Karpas-422 (cell line): ENCODE results near the gene CDKAL1. TPM values are rescaled to one million over a fixed set of nuclear protein-coding genes. Genes with fewer than 3 reads are reported as not detected.

ENCODE experiments used
- DNase-seq: peaks from one replicate; pipeline ENCODE4 v3.0.0-alpha.2; 2015
- H2AFZ ChIP-seq: fragments of 200-600 bp; sonication (generic); 2 replicates; pipeline ENCODE4 v1.6.1; 2014; ENCODE audit warnings: antibody characterized with exemption, low read length, mixed read lengths
- H3K27ac ChIP-seq: fragments of 200-600 bp; sonication (generic); 2 replicates; pipeline ENCODE4 v1.5.1; 2014; ENCODE audit warnings: mild to moderate bottlenecking, low read length, moderate library complexity
- H3K27me3 ChIP-seq: fragments of 200-600 bp; sonication (generic); 2 replicates; pipeline ENCODE4 v1.6.1; 2014; ENCODE audit warnings: low read length, mixed read lengths
- H3K36me3 ChIP-seq: fragments of 200-600 bp; sonication (generic); 2 replicates; pipeline ENCODE4 v1.6.1; 2014; ENCODE audit warnings: low read length, mixed read lengths; ENCODE audit not compliant: insufficient read depth
- H3K4me1 ChIP-seq: fragments of 200-600 bp; sonication (generic); 2 replicates; pipeline ENCODE4 v1.6.1; 2014; ENCODE audit warnings: mild to moderate bottlenecking, low read length, mixed read lengths
- H3K4me2 ChIP-seq: fragments of 200-600 bp; sonication (generic); 2 replicates; pipeline ENCODE4 v1.6.1; 2014; ENCODE audit warnings: low read length, low read depth, mild to moderate bottlenecking; ENCODE audit not compliant: poor library complexity, severe bottlenecking
- H3K4me3 ChIP-seq: fragments of 200-600 bp; sonication (generic); 2 replicates; pipeline ENCODE4 v1.5.1; 2014; ENCODE audit warnings: mild to moderate bottlenecking, antibody characterized with exemption, low read length, mixed read lengths
- H3K79me2 ChIP-seq: fragments of 200-600 bp; sonication (generic); 2 replicates; pipeline ENCODE4 v1.6.1; 2014; ENCODE audit warnings: mild to moderate bottlenecking, low read length, mixed read lengths
- H3K9ac ChIP-seq: fragments of 200-600 bp; sonication (generic); 2 replicates; pipeline ENCODE4 v1.6.0; 2014; ENCODE audit warnings: low read length
- H3K9me2 ChIP-seq: fragments of 200-600 bp; sonication (generic), shearing (Covaris generic); replicated peaks from 2 replicates; pipeline ENCODE4 v1.6.0; 2014; ENCODE audit warnings: mild to moderate bottlenecking, low read length, moderate library complexity; ENCODE audit not compliant: insufficient read depth
- H3K9me3 ChIP-seq: fragments of 300-700, 200-600 bp; sonication (generic); 2 replicates; pipeline ENCODE4 v1.6.1; 2014; ENCODE audit warnings: low read length, mixed read lengths
- H4K20me1 ChIP-seq: fragments of 200-600 bp; sonication (generic); 2 replicates; pipeline ENCODE4 v1.6.1; 2014; ENCODE audit warnings: mild to moderate bottlenecking, antibody characterized with exemption, low read length, low read depth; ENCODE audit not compliant: insufficient read depth
- total RNA-seq: library from RNA; depleted of rRNA; stranded (reverse); fragments of >200 nt; shearing (Covaris generic); gene quantifications from 2 replicates; pipeline ENCODE4 v1.2.3, GENCODE V29; 2014; ENCODE audit warnings: low replicate concordance

Gene CDKAL1
- total RNA-seq, 1 experiment from 2014 or later: 23.7 TPM

DNA sequence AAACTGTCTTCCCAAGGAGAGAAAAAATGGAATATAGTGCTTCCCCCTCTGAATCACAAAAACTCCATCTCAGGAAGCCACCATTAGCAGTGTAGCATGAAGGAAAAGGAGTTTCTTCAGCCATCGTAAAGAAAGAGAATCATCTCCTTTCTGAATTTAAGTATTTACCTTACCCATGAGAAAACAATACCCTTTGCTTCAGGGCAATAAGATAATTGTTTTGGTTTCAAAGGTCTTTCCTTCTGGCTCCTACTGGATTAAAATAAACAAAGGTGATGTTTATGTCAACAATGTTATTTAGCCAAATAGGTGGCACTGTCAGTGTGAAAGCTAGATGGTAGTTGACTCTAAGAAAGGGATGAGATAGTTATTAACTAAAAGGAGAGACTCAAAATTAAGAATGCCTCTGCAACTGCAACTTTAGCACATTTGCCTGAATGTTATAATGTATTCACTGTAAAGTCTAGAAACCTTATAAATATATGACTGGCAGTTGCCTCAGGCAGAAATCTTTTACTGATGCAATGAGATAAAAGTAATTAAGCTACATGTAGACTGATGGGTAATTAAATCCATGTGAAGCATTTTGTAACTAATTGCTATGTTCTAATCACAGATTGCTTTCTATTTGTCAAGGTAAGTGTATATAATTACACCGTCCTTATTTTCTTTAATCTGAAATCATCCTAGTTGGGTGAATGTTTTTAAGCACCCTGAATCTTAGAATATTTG lies 399.0 kb downstream of the CDKAL1 start:
- Histone ChIP-seq H3K36me3 (no peaks in the 10 kb centered on the region), H4K20me1 (no peaks in the 10 kb centered on the region)

DNA sequence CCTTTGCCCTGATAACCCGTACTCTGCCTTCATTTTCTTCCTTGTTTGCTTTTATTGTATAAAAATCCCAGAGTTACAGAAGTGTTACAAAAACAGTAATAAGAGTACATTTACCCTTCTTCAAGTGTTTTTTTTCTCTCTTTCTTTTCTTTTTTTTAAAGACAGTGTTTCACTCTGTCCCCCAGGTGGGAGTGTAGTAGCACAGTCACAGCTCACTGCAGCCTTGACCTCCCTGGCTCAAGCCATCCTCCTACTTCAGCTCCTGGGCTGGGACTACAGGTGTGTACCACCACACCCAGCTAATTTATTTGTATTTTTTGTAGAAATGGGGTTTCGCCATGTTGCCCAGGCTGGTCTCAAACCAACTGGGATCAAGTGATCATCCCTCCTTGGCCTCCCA lies 402.7 kb downstream of the CDKAL1 start:
- Histone ChIP-seq H3K27ac (no peak overlapping the region), H4K20me1 (no peaks in the 10 kb centered on the region), H3K79me2 (no peaks in the 10 kb centered on the region), H3K9ac (no peak overlapping the region), H3K36me3 (no peaks in the 10 kb centered on the region), H3K4me2 (no peak overlapping the region), H2AFZ (no peak overlapping the region), H3K9me3 (no peaks in the 10 kb centered on the region), H3K4me3 (no peak overlapping the region), H3K27me3 (no peaks in the 10 kb centered on the region), H3K4me1 (0 out of 2 replicates have a peak, but pooled peaks cover 3% of the 10 kb centered on the region), H3K9me2 (no peaks in the 10 kb centered on the region)
- DNase-seq: no peak

More for the DNA sequence above, 399.0 kb downstream of the CDKAL1 start:
- H3K9me2 ChIP-seq: no peaks in the 10 kb centered on the region
- DNase-seq: no peak
- no peak overlapping the region for H3K4me3 ChIP-seq
- no peaks in the 10 kb centered on the region for H3K27me3 ChIP-seq
- no peak overlapping the region for H3K4me2 ChIP-seq
- no peaks in the 10 kb centered on the region for H3K79me2 ChIP-seq
- no peaks in the 10 kb centered on the region for H3K9me3 ChIP-seq
- no peak overlapping the region for H3K27ac ChIP-seq
- H3K9ac ChIP-seq: no peak overlapping the region
- H3K4me1 ChIP-seq: 0 out of 2 replicates have a peak, but pooled peaks cover 3% of the 10 kb centered on the region
- H2AFZ ChIP-seq: no peak overlapping the region

DNA sequence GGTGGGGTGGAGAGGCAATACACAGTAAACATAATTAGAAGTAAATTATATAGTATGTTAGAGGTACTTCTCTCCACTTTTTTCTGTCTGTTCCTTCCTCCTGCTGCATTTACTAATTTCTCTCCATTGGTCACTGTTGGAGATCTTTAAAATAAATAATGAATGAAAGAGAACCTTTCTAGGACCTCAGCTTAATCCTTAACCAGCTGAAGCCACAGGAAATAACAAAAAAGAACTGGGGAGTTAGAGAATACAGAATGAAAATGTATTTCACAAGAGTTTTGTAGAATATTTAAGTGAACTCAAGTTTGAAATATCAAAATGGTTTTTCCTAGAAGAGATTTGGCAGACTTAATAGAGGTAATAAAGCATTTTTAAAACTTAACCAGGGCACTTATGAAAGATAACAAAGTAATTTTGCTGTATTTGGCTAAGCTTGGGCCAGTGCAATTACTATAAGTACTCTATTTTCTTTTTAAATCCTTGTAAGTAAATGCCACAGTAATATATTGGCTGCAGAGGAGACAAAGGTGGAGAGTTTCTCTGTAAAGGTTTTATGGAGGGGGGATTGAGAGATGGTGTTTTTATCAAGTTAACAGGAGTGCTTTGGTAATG lies 405.0 kb downstream of the CDKAL1 start:
- DNase-seq: no peak
- Histone ChIP-seq H3K4me2 (no peak overlapping the region), H4K20me1 (no peaks in the 10 kb centered on the region), H3K9ac (no peak overlapping the region), H3K79me2 (no peaks in the 10 kb centered on the region), H3K36me3 (no peaks in the 10 kb centered on the region), H3K9me2 (no peaks in the 10 kb centered on the region), H3K4me3 (no peak overlapping the region), H3K27me3 (no peaks in the 10 kb centered on the region), H3K27ac (no peak overlapping the region), H2AFZ (no peak overlapping the region), H3K4me1 (no peaks in the 10 kb centered on the region), H3K9me3 (no peaks in the 10 kb centered on the region)

GRCh38 chr6:20943040-20943627 lies 408.9 kb downstream of the CDKAL1 start:
- no peaks in the 10 kb centered on the region for H3K36me3 ChIP-seq
- no peaks in the 10 kb centered on the region for H3K9me3 ChIP-seq
- DNase-seq: no peak
- H3K9me2 ChIP-seq: no peaks in the 10 kb centered on the region
- H3K27me3 ChIP-seq: no peaks in the 10 kb centered on the region
- H3K9ac ChIP-seq: no peak overlapping the region
- H3K4me1 ChIP-seq: no peaks in the 10 kb centered on the region
- no peak overlapping the region for H3K27ac ChIP-seq
- no peaks in the 10 kb centered on the region for H3K79me2 ChIP-seq
- no peaks in the 10 kb centered on the region for H4K20me1 ChIP-seq
- H3K4me2 ChIP-seq: no peak overlapping the region
- H3K4me3 ChIP-seq: no peak overlapping the region
- H2AFZ ChIP-seq: no peak overlapping the region

GRCh38 chr6:20943922-20944321 lies 409.7 kb downstream of the CDKAL1 start:
- no peak for DNase-seq
- no peaks in the 10 kb centered on the region for H3K27me3 ChIP-seq
- no peaks in the 10 kb centered on the region for H4K20me1 ChIP-seq
- H3K36me3 ChIP-seq: no peaks in the 10 kb centered on the region
- no peaks in the 10 kb centered on the region for H3K9me3 ChIP-seq
- H3K9me2 ChIP-seq: no peaks in the 10 kb centered on the region
- H3K4me1 ChIP-seq: no peaks in the 10 kb centered on the region
- H3K79me2 ChIP-seq: no peaks in the 10 kb centered on the region
- H3K9ac ChIP-seq: no peak overlapping the region
- H2AFZ ChIP-seq: no peak overlapping the region
- no peak overlapping the region for H3K4me3 ChIP-seq
- H3K4me2 ChIP-seq: no peak overlapping the region
- no peak overlapping the region for H3K27ac ChIP-seq

DNA sequence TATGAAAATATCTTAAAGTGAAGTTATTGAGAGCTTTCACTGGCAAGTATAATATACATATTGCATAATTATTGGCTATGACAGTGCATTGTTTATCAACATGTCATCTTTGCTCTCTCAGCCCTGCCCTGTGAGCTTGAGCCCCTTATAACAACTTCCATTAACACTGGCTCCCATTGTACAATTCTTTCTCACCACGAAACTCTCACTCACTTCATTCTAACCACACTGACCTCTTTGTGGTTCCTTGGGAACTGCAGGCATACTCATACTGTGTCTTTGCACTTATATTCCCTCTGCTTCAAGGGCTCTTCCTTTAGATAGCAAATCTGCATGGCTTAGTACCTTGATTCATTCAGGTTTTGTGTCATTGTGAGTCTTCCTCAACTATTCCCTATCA lies 411.8 kb downstream of the CDKAL1 start:
- H3K9ac ChIP-seq: no peak overlapping the region
- H3K9me2 ChIP-seq: no peaks in the 10 kb centered on the region
- DNase-seq: no peak
- no peak overlapping the region for H2AFZ ChIP-seq
- no peaks in the 10 kb centered on the region for H3K4me1 ChIP-seq
- no peak overlapping the region for H3K4me2 ChIP-seq
- no peaks in the 10 kb centered on the region for H3K9me3 ChIP-seq
- H3K27ac ChIP-seq: no peak overlapping the region
- H4K20me1 ChIP-seq: no peaks in the 10 kb centered on the region
- H3K79me2 ChIP-seq: 0 out of 2 replicates have a peak, but pooled peaks cover 2% of the 10 kb centered on the region
- H3K4me3 ChIP-seq: no peak overlapping the region
- no peaks in the 10 kb centered on the region for H3K27me3 ChIP-seq
- no peaks in the 10 kb centered on the region for H3K36me3 ChIP-seq

DNA sequence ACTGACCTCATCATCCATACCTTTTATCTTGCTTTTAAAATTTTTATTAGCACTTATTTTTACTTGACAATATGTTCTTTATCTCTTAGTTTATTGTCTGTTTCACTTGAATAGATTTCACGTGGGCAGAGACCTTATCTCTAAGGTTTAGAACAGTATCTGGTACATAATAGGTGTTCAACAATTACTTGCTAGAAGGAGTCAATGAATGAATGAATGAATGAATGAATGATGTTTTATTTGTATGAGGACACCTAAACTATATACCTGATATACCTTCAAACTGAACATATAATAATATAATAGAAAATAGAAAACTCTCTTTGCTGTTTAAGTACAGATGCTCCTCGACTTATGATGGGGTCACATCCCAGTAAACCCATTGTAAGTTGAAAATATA lies 412.6 kb downstream of the CDKAL1 start:
- no peak overlapping the region for H3K4me3 ChIP-seq
- H4K20me1 ChIP-seq: no peaks in the 10 kb centered on the region
- H3K9me3 ChIP-seq: no peaks in the 10 kb centered on the region
- no peak overlapping the region for H3K9ac ChIP-seq
- H2AFZ ChIP-seq: no peak overlapping the region
- 0 out of 2 replicates have a peak, but pooled peaks cover 2% of the 10 kb centered on the region for H3K79me2 ChIP-seq
- DNase-seq: no peak
- H3K4me1 ChIP-seq: no peaks in the 10 kb centered on the region
- no peaks in the 10 kb centered on the region for H3K36me3 ChIP-seq
- H3K9me2 ChIP-seq: no peaks in the 10 kb centered on the region
- H3K4me2 ChIP-seq: no peak overlapping the region
- no peaks in the 10 kb centered on the region for H3K27me3 ChIP-seq
- H3K27ac ChIP-seq: no peak overlapping the region

- H3K36me3 ChIP-seq: no peaks in the 10 kb centered on the region
These were observed 413.7 kb downstream of the CDKAL1 start for GRCh38 chr6:20947977-20948376.

More at GRCh38 chr6:20947977-20948376, 413.7 kb downstream of the CDKAL1 start:
- Histone ChIP-seq H3K79me2 (0 out of 2 replicates have a peak, but pooled peaks cover 2% of the 10 kb centered on the region), H3K9me2 (no peaks in the 10 kb centered on the region), H3K9me3 (no peaks in the 10 kb centered on the region), H2AFZ (no peak overlapping the region), H3K4me1 (no peaks in the 10 kb centered on the region), H3K27ac (no peak overlapping the region), H4K20me1 (no peaks in the 10 kb centered on the region), H3K9ac (no peak overlapping the region), H3K27me3 (no peaks in the 10 kb centered on the region), H3K4me2 (no peak overlapping the region), H3K4me3 (no peak overlapping the region)
- DNase-seq: no peak
